PFSK-1 (cell line): ENCODE data around the gene NME3.

ENCODE experiments used
- POLR2AphosphoS5 ChIP-seq: IDR thresholded peaks from 2 replicates; pipeline ENCODE4 v1.6.1; 2012; ENCODE audit warnings: low read depth, mild to moderate bottlenecking, control low read depth, low read length, moderate library complexity
- SIN3A ChIP-seq: IDR thresholded peaks from 2 replicates; pipeline ENCODE4 v1.6.1; 2012; ENCODE audit warnings: mild to moderate bottlenecking, low read length, moderate library complexity, borderline replicate concordance; ENCODE audit not compliant: insufficient read depth

GRCh38 chr16:1743376-1744337, 27.7 kb downstream of the NME3 start:
- TF ChIP-seq POLR2AphosphoS5 = no peak
- no peak for TF ChIP-seq SIN3A
